Erythroblast (primary cell): ENCODE measurements around the gene ZBTB7C.
"Not testable (repeated sequence)": the region's sequence is repeated elsewhere in the genome, so short reads cannot be mapped to it uniquely, and the experiment has no call there.

ENCODE experiments used
- GATA1 ChIP-seq: IDR thresholded peaks from 2 replicates; pipeline ENCODE4 v1.6.1; 2011; ENCODE audit warnings: low read depth, mild to moderate bottlenecking, control low read depth, low read length, moderate library complexity
- POLR2A ChIP-seq: IDR thresholded peaks from 2 replicates; pipeline ENCODE4 v1.6.1; 2011; ENCODE audit warnings: mild to moderate bottlenecking, low read length

GRCh38 chr18:48281460-48281859 is 127.7 kb downstream of the ZBTB7C start:
- not testable (repeated sequence) for TF ChIP-seq POLR2A, GATA1
